HL-60 (cell line): Measurements from ENCODE around the gene TNNT1.

Source experiments
- DNase-seq, 2 experiments: peaks; one replicate each; pipeline ENCODE4 v3.0.0-alpha.2; 2010 to 2020; ENCODE audit warnings: low read depth in 1 of 2, low spot score in 1 of 2
- H3K27ac ChIP-seq: fragments of 250-450 bp; sonication (Bioruptor Pico); replicated peaks from 2 replicates; pipeline ENCODE4 v1.5.1; 2020; ENCODE audit warnings: mild to moderate bottlenecking, moderate library complexity
- H3K27me3 ChIP-seq: fragments of 250-450 bp; sonication (Bioruptor Pico); 2 replicates; pipeline ENCODE4 v1.5.1; 2021; ENCODE audit warnings: mild to moderate bottlenecking, moderate library complexity; ENCODE audit not compliant: insufficient read depth, poor library complexity, severe bottlenecking
- H3K4me3 ChIP-seq: replicated peaks from 2 replicates; pipeline ENCODE4 v1.5.1; 2011; ENCODE audit warnings: mild to moderate bottlenecking, control low read depth, low read length; ENCODE audit not compliant: insufficient read depth
- GABPA ChIP-seq: IDR thresholded peaks from 2 replicates; pipeline ENCODE4 v1.6.1; 2012; ENCODE audit warnings: low read depth
- POLR2AphosphoS5 ChIP-seq: IDR thresholded peaks from 2 replicates; pipeline ENCODE4 v1.6.1; 2012; ENCODE audit warnings: low read depth
- REST ChIP-seq: IDR thresholded peaks from 2 replicates; pipeline ENCODE4 v1.6.1; 2012; ENCODE audit warnings: low read depth; ENCODE audit not compliant: insufficient replicate concordance
- SPI1 ChIP-seq: IDR thresholded peaks from 2 replicates; pipeline ENCODE4 v1.6.1; 2012; ENCODE audit warnings: low read depth, mild to moderate bottlenecking, borderline replicate concordance
- TF ChIP-seq, protein P1 (sequence below): IDR thresholded peaks from one replicate; pipeline ENCODE4 v1.5.1; 2011; ENCODE audit warnings: low read length, control low read depth, inconsistent platforms; ENCODE audit not compliant: insufficient read depth

TNNT1 gene

DNA sequence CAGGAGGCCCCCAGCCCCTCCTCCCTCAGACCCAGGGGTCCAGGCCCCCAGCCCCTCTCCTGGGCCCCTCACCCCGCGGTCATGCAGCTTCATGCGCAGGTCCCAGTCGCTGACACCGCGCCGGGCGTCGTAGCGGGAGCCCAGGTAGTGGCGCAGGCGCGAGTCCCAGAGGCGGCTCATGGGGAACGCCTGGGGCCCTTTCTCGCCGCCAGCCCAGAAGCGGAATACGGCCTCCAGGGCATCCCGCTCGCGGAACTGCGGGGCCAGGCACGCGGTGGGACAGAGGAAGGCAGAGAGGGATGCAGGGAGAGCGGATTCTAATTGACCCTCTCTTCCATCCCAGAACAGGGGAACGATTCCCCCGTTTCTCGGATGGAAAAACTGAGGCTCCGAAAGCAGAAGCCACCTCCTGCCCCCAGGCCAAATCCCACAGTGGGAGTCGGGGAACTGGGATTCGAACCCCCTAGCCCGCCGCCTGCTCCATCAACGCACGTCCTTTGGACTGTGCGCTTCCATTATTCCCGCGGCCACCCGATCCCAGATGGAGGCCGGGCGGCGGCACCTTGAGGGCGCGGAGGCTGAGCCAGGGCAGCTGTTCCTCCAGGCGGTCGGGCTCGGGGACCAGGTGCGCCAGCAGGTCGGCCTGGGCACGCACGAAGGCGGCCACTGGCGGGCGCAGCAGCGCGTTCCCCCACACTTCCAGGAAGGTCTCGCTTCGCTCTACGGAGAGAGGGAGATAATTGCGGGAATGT is 12.7 kb upstream of the TNNT1 start:
- TF ChIP-seq REST, result no peak
- TF ChIP-seq SPI1, result no peak
- no peak for TF ChIP-seq POLR2AphosphoS5
- TF ChIP-seq GABPA, result no peak
- TF ChIP-seq, protein P1, sequence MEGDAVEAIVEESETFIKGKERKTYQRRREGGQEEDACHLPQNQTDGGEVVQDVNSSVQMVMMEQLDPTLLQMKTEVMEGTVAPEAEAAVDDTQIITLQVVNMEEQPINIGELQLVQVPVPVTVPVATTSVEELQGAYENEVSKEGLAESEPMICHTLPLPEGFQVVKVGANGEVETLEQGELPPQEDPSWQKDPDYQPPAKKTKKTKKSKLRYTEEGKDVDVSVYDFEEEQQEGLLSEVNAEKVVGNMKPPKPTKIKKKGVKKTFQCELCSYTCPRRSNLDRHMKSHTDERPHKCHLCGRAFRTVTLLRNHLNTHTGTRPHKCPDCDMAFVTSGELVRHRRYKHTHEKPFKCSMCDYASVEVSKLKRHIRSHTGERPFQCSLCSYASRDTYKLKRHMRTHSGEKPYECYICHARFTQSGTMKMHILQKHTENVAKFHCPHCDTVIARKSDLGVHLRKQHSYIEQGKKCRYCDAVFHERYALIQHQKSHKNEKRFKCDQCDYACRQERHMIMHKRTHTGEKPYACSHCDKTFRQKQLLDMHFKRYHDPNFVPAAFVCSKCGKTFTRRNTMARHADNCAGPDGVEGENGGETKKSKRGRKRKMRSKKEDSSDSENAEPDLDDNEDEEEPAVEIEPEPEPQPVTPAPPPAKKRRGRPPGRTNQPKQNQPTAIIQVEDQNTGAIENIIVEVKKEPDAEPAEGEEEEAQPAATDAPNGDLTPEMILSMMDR, result no peak
- H3K27ac ChIP-seq, result no peak overlapping the region
- no peak overlapping the region for H3K4me3 ChIP-seq
- H3K27me3 ChIP-seq, result peaks cover 10% of the 10 kb centered on the region
- DNase-seq, result no peak

GRCh38 chr19:55160986-55161365 is 12.0 kb upstream of the TNNT1 start:
- no peak overlapping the region for H3K4me3 ChIP-seq
- no peak for DNase-seq
- no peak for TF ChIP-seq GABPA
- no peak for TF ChIP-seq POLR2AphosphoS5
- TF ChIP-seq REST, result no peak
- TF ChIP-seq, protein P1, result no peak
- TF ChIP-seq SPI1, result no peak
- no peak overlapping the region for H3K27ac ChIP-seq
- peaks cover 13% of the 10 kb centered on the region for H3K27me3 ChIP-seq

DNA sequence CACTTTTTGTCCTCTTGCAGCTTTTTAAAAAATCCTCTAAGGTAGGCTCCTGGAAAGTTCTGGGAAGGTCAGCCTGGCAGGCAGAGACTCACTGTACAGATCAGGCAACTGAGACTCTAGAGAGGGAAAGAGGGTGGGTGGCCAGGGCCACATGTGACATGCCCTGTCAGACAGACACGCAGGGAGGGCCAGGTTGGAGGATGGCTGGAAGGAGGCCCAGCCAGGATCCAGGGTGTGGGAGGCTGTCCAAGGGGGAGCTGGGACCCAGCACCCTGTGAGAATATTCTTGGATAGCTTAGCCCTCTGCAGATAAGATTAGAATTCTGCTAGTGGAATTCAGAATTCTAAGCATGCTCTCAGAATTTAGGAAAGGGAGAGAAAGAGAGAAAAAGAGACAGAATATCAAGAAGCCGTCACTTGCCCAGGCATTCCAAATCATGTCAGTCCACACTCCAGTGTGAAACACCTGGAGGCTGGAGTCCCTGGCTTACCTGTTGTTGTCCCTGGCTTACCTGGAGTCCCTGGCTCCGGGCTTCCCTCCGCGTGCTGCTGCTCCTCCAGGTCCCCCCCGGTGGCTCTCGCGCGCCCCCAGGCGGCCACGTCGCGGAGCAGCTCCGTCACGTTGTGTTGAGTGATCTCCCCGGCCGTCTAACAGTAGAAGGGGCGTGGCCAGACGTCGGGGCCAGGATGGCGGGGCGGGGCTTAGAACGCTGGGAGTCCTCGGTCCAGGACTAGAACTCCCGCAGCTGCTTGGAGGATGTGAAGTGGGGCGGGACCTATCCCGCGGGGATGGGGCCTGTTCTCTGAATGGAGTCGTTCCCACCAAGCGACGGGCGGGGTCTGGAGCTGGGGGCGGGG is 11.4 kb upstream of the TNNT1 start:
- Histone ChIP-seq H3K27ac (no peak overlapping the region), H3K27me3 (peaks cover 13% of the 10 kb centered on the region), H3K4me3 (no peak overlapping the region)
- TF ChIP-seq REST (no peak), POLR2AphosphoS5 (no peak)
- TF ChIP-seq, protein P1, result peak; percentile 73
- peak; percentile 85 to 91 for DNase-seq
